ENCODE data around the gene ERFL.

GRCh38 chr19:41932720-41933332 is 4.6 kb upstream of the ERFL start:
- no peak for TF ChIP-seq ZBTB44 (tag by site-specific recombination; IDR thresholded peaks at IDR 0.05)
- TF ChIP-seq CTCF (tag by site-specific recombination; IDR thresholded peaks at IDR 0.05): no peak
- no peak for TF ChIP-seq ZXDB (tag by site-specific recombination; IDR thresholded peaks at IDR 0.05)
